ENCODE results near the gene DNAJB2. TPM values are rescaled to one million over a fixed set of nuclear protein-coding genes. Genes with fewer than 3 reads are reported as not detected.

The DNAJB2 gene
- polyA plus RNA-seq, 1 of the 3 experiments (the other 2 are of a cell fraction): 39.9 TPM

- no peak overlapping the region for H3K4me3 ChIP-seq (ENCODE audit: low read depth in 2 of 2, low read length in 1 of 2)
- peaks cover 14% of the 10 kb centered on the region; the same call in 1 of the 2 replicates for H3K27me3 ChIP-seq (ENCODE audit: insufficient read depth)
- H3K9ac ChIP-seq: no peak overlapping the region
- H3K9me2 ChIP-seq: no peaks in the 10 kb centered on the region
- TF ChIP-seq ZBTB33 (IDR thresholded peaks at IDR 0.05; ENCODE audit: borderline replicate concordance, low read depth) (no peak), SIN3A (IDR thresholded peaks at IDR 0.05; ENCODE audit: borderline replicate concordance, low read depth, low read length) (no peak), RFX5 (IDR thresholded peaks at IDR 0.05; ENCODE audit: low read length) (no peak), REST (IDR thresholded peaks at IDR 0.05; ENCODE audit: low read depth, low read length) (no peak), GABPA (IDR thresholded peaks at IDR 0.05; ENCODE audit: low read depth) (no peak), RXRA (IDR thresholded peaks at IDR 0.05; ENCODE audit: borderline replicate concordance, low read depth) (no peak)
- no peak for DNase-seq
- no peak overlapping the region for H2AFZ ChIP-seq (ENCODE audit: low read depth)
- no peaks in the 10 kb centered on the region for H3K9me3 ChIP-seq
- WGBS (ENCODE audit: low lambda C conversion rate): 80% methylated on average over 2 of the region's 2 CpGs
- H3K4me2 ChIP-seq: no peak overlapping the region
- POLR2A ChIA-PET: no interaction called here
- H3K27ac ChIP-seq (ENCODE audit: low read depth in 2 of 2, low read length in 1 of 2): no peak overlapping the region
- H3K36me3 ChIP-seq (replicated peaks in 1 of 2; ENCODE audit: control insufficient read depth in 1 of 2, insufficient read depth in 2 of 2, low read length in 1 of 2): no peaks in the 10 kb centered on the region
- CTCF ChIA-PET: interaction anchor here (1.2 to 2.0 kb wide), 2 partner anchors 18 to 39 kb away, joined by 4 to 5 read pairs; no protein-coding TSS in a partner anchor
- no peaks in the 10 kb centered on the region for H3F3A ChIP-seq (replicated peaks; ENCODE audit: insufficient read depth)
- no peaks in the 10 kb centered on the region for H4K20me1 ChIP-seq (ENCODE audit: insufficient read depth)
- H3K4me1 ChIP-seq (ENCODE audit: control insufficient read depth in 1 of 2, insufficient read depth in 2 of 2, low read depth in 1 of 2, low read length in 1 of 2): no peaks in the 10 kb centered on the region
- no peaks in the 10 kb centered on the region for H3K79me2 ChIP-seq (ENCODE audit: insufficient read depth)
These were observed 54.9 kb downstream of the DNAJB2 start for GRCh38 chr2:219334076-219334475.

GRCh38 chr2:219335373-219335786 lies 56.2 kb downstream of the DNAJB2 start:
- 43% methylated on average over 5 of the region's 5 CpGs for WGBS (ENCODE audit: low lambda C conversion rate)
- H3K27me3 ChIP-seq (ENCODE audit: insufficient read depth): peaks cover 10% of the 10 kb centered on the region; the same call in 1 of the 2 replicates
- TF ChIP-seq CTCF (IDR thresholded peaks at IDR 0.05) (no peak), RCOR1 (IDR thresholded peaks at IDR 0.05; ENCODE audit: low read length) (no peak), CHD2 (IDR thresholded peaks at IDR 0.05; ENCODE audit: low read length, partially characterized antibody) (no peak), NRF1 (IDR thresholded peaks at IDR 0.05; ENCODE audit: low read depth, low read length) (no peak), MXI1 (IDR thresholded peaks at IDR 0.05; ENCODE audit: low read depth, low read length) (no peak), USF2 (IDR thresholded peaks at IDR 0.05; ENCODE audit: borderline replicate concordance, low read depth, low read length) (no peak), GATA2 (CRISPR knock-in tag; IDR thresholded peaks at IDR 0.05) (no peak), SMC3 (IDR thresholded peaks at IDR 0.05; ENCODE audit: low read depth, low read length) (no peak), FOXM1 (IDR thresholded peaks at IDR 0.05; ENCODE audit: low read depth) (no peak), JUND (IDR thresholded peaks at IDR 0.05) (no peak), NFIC (IDR thresholded peaks at IDR 0.05; ENCODE audit: borderline replicate concordance) (no peak), ZBTB33 (IDR thresholded peaks at IDR 0.05; ENCODE audit: borderline replicate concordance, low read depth) (no peak), RXRA (IDR thresholded peaks at IDR 0.05; ENCODE audit: borderline replicate concordance, low read depth) (no peak), RFX5 (IDR thresholded peaks at IDR 0.05; ENCODE audit: low read length) (no peak)

More at GRCh38 chr2:219335373-219335786, 56.2 kb downstream of the DNAJB2 start:
- H3K36me3 ChIP-seq (replicated peaks in 1 of 2; ENCODE audit: control insufficient read depth in 1 of 2, insufficient read depth in 2 of 2, low read length in 1 of 2): no peaks in the 10 kb centered on the region
- POLR2A ChIA-PET: no interaction called here
- no peak overlapping the region for H3K27ac ChIP-seq (ENCODE audit: low read depth in 2 of 2, low read length in 1 of 2)
- no peaks in the 10 kb centered on the region for H3K9me3 ChIP-seq
- no peak overlapping the region for H2AFZ ChIP-seq (ENCODE audit: low read depth)
- H3K79me2 ChIP-seq (ENCODE audit: insufficient read depth): no peaks in the 10 kb centered on the region
- H4K20me1 ChIP-seq (ENCODE audit: insufficient read depth): no peaks in the 10 kb centered on the region
- H3K9ac ChIP-seq: no peak overlapping the region
- H3F3A ChIP-seq (replicated peaks; ENCODE audit: insufficient read depth): no peaks in the 10 kb centered on the region
- no peak overlapping the region for H3K4me2 ChIP-seq
- DNase-seq: no peak
- H3K9me2 ChIP-seq: no peaks in the 10 kb centered on the region
- no peaks in the 10 kb centered on the region for H3K4me1 ChIP-seq (ENCODE audit: control insufficient read depth in 1 of 2, insufficient read depth in 2 of 2, low read depth in 1 of 2, low read length in 1 of 2)
- H3K4me3 ChIP-seq (ENCODE audit: low read depth in 2 of 2, low read length in 1 of 2): no peak overlapping the region
- CTCF ChIA-PET: interaction anchor here (1.0 to 1.5 kb wide), 2 partner anchors 10 to 14 kb away, joined by 3 read pairs; no protein-coding TSS in a partner anchor
